Activated CD8-positive, alpha-beta memory T cell treated with anti-CD3 and anti-CD28 coated beads for 1 hour (primary cell): ENCODE data around the gene AIDA.
"Not testable (repeated sequence)": the region's sequence is repeated elsewhere in the genome, so short reads cannot be mapped to it uniquely, and the experiment has no call there.

Experiments
- DNase-seq, 2 donors: peaks; one replicate each; pipeline ENCODE4 v3.0.0-alpha.2; 2020; ENCODE audit warnings: low read depth in 1 of 2; ENCODE audit errors: extremely low read depth in 1 of 2

The AIDA gene

GRCh38 chr1:222712253-222713090, at the start of gene AIDA, which contains the start of gene BROX:
TSS of gene AIDA (minus strand) at chr1:222712491. CDS start at chr1:222712317, 174 bp downstream.
TSS of gene BROX (plus strand) at chr1:222712564. CDS start at chr1:222715700, 3,136 bp downstream.
- DNase-seq, result peak; percentile 81 to 96

DNA sequence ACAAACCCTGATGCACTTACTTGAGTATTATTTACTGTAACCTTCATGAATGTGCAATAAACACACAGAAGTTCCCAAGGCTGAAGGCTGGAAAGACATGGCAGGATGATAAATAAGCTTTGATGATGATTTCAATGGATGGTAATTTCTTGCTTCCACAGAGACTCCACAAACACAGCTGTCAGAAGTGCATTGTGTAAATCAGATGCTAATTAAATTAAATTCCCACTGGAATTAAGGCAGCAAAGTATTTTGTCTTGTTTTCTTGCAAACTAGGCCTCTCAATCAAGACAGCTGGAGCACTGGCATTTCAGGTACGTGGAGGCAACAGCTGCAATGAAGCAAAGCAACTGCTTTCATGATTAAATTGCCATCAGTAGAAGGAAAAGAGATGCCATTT, 48.8 kb upstream of the AIDA start:
- no peak for DNase-seq

GRCh38 chr1:222759451-222760035, 47.3 kb upstream of the AIDA start:
- no peak for DNase-seq

GRCh38 chr1:222757646-222758268, 45.5 kb upstream of the AIDA start:
- DNase-seq, result no peak

DNA sequence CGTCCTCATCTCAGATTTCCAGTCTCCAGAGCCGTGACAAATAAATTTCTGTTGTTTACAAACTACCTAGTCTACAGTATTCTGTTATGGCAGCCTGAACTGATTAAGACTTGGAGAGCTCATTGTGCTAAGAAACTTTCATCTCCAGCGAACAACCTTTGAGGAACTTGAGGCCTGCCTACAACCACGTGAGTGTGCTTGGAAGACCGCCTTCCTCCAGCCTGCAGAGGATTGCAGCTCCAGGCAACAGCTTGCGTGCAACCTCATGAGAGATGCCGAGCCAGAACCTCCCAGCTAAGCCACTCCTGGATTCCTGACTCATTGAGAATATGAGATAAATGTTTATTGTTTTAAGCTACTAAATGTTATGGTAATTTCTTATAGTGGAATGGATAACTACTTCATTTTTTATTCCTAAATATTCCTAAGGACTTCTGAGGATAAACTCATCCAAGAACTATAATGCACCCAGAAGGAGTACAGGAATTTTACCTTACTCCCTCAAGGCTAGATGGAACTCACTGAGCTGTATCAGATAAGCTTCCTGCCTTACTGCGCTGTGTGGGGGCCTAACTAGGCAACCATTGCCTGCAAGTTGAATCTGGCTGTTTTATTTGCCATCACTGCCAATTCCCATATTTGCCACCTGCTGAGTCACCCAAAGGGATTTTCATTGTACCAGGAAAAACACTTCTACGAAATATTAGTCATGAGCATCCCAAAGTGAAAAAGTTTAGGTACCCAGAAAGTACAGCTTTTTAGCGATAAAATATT, 42.3 kb upstream of the AIDA start:
- no peak for DNase-seq

DNA sequence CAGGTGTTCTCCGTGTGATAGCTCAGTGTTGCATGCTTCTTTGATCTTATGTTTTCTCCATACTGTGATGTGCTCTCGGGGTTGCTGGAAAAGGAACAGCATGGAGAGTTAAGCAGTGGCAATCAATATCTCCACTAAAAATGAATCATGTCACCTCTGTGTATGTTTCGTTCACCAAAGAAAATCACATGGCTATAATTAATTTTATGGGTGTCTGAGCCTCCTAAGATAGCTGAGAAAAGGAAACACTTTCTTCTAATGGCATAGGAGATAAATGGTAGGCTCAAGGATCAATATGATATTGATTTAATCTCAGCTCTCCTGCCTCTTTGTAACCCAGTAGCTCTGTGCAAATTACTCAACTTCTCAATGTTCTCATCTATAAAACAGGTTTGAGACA, 39.0 kb upstream of the AIDA start:
- DNase-seq, result no peak

- DNase-seq, result no peak
Measured at GRCh38 chr1:222750651-222751050, 38.4 kb upstream of the AIDA start.

DNA sequence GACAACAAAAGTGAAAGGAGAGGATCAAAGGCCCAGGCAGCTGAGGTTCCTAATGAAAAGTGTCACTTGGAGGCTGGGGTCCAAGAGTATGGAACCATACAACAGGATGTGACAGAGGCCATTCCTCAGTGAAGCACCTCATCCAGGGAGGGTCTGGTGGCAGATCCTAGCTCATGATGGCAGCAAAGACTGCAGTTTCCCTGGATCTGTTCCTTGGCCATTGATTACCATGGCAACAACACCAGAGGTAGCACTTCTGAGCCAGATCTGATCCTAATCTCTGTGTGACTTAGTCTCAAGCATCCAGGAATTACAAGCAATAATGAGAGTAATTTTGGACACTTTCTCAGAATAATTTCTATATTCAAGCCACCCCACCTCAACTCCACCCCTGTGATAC, 37.6 kb upstream of the AIDA start:
- DNase-seq, result no peak

DNA sequence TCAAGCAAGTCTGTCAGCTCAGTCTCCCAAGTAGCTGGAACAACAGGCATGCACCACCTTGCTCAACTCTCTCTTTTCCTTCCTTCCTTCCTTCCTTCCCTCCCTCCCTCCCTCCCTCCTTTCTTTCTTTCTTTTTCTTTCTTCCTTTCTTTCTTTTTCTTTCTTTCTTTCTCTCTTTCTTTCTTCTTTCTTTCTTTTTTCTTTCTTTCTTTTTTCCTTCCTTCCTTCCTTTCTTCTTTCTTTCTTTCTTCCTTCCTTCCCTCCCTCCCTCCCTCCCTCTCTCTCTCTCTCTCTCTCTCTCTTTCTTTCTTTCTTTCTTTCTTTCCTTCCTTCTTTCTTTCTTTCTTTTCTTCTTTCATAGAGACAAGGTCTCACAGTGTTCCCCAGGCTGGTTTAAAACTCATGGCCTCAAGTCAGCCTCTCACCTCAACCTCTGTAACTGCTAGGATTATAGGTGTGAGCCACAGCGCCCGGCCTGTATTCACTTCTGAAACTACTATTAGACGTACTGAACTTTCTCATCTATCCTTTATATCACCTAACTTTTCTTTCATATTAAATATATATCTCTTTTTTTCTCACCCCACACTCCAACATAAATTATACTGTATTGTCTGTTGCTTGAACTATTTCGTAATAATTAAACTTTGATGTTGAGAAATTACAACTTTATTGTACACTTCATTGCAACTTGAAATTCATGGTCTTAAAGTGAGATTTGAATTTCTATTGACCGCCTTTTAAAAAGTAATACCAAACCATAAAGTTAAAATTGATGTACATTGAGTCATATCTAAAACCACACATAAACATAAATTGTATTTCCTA, 29.6 kb upstream of the AIDA start:
- DNase-seq, result not testable (repeated sequence)

GRCh38 chr1:222739929-222740328, 27.6 kb upstream of the AIDA start:
- DNase-seq, result no peak

- no peak for DNase-seq
Measured at GRCh38 chr1:222739465-222739864, 27.2 kb upstream of the AIDA start.

GRCh38 chr1:222736972-222737371, 24.7 kb upstream of the AIDA start, which contains the start of gene FAM177B:
TSS of gene FAM177B (plus strand) at chr1:222737202. CDS start at chr1:222746546, 9,344 bp downstream.
- no peak for DNase-seq

DNA sequence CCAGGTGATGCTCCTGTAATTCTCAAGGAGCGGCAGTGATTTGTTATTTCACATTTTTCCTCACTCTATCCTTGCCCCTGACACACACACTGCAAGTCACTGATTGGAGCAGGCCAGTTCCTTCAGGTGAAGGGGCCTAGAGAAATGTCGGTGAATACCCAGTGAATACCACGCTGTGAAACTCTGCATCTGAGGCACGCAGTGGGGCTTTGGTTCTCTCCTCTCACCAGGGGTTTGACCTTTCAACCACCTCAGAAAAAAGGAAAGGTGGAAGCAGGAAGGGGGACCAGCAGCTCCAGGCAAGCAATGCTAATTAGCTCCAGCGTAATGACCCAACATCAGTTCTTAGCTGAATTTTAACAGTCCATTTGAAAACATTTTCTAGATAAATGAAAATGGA, 24.2 kb upstream of the AIDA start:
- no peak for DNase-seq

- DNase-seq, result no peak
Measured at GRCh38 chr1:222734740-222735139, 22.4 kb upstream of the AIDA start.

DNA sequence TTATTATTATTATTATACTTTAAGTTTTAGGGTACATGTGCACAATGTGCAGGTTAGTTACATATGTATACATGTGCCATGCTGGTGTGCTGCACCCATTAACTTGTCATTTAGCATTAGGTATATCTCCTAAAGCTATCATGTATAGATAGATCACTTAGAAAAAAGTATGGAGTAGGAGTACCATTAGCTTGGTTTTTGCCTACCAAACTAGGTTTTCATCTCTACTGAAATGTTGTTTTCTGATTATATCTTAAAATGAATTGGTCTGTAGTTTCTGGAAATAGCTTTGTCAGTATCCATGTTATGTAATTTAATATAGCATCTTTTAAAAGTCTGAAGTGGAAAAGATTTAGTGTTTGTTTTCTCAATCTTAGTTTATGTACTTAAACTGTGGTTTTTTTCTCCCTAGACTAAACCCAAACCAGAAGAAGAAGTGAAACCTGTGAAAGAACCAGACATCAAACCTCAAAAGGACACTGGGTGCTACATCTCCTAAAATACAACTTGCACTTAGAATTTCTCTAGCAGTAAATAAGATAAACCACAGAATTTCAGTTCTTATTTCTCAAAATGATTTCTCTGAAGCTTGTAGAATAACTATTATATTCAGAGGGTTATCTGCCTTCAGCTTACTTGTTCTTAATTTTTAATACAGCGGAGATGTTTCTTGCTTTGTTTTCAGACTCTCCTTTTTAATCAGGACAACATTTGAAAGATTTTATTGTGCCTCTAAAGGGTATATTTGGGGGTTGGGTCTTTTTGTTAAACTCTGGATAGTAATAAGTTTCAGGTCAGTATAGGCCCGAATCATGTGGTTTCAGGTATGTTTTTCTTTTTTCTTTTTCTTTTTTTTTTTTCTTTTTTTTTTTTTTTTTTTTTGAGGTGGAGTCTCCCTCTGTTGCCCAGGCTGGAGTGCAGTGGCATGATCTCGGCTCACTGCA, 20.2 kb upstream of the AIDA start:
- DNase-seq, result no peak

DNA sequence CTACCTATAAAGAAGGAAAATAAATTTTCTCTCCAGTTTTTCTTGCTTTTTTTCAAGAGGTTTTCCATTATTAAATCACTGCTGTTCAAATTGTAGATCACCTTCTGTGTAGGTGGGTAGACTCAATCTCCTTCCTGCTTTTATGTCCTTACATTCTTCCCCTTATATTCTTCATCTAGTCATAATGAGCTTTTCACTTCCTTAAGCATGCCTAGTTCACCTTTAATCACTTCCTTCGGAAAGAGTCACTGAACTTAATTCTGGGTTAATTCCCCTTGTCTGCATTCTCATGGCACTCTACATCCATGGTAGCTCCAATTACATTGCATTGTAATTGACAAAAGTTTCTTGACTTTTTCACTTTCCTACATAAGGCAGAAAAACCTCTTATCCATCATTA, 18.6 kb upstream of the AIDA start:
- DNase-seq, result no peak

- DNase-seq, result no peak
Measured at GRCh38 chr1:222728746-222729145, 16.5 kb upstream of the AIDA start.

DNA sequence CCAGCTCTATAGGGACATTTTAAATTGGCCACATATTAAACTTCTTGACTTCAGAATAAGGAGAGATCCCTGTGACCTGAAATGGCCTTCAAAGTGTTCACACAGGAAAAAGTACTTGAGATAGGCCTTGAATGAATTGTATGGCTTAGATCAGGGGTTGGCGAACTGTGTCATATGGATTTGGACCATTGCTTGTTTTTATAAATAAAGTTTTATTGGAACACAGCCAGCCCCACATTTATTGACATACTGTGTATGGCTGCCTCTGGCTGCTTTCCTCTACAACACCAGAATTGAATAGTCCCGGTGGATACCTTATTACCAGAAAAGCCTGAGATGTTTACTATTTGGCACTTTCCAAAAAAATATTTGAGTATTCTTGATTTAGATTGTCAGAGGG, 4.1 kb upstream of the AIDA start:
- no peak for DNase-seq
